ENCODE measurements around the gene FGD6.

DNA sequence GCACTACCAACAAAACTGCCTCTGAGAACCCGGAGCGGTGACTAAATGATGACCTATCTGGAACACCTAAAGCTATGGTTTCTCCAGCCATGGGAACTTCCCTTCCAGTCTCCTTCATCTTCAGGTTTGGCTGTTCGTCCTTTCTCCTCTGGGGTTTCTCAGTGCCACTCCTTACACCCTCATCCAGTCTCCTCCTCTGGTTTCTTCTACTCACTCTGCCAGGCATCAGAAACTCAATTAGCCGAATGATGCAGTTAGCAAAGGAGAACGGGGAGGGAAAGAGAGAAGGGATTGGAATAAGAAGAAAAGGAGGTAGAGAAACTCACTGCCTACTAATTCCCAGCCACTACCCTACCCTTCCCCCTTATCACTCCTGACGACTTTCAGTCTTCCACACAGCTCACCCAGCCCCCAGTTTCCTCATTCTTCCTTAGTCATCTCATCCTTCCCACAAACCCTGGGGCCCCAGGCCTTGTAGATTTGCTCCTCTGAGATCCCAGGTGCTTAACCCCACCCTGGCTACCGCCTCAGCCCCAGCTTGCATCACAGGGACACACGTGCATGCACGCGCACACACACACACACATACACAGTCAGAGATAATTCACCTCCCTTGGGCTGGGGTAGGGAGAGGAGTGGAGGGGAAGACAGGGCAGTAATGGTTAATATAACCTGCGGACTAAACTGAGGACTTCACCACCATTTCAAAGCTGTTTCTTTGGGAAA, 13.0 kb downstream of the FGD6 start:
- TF ChIP-seq, protein P1, sequence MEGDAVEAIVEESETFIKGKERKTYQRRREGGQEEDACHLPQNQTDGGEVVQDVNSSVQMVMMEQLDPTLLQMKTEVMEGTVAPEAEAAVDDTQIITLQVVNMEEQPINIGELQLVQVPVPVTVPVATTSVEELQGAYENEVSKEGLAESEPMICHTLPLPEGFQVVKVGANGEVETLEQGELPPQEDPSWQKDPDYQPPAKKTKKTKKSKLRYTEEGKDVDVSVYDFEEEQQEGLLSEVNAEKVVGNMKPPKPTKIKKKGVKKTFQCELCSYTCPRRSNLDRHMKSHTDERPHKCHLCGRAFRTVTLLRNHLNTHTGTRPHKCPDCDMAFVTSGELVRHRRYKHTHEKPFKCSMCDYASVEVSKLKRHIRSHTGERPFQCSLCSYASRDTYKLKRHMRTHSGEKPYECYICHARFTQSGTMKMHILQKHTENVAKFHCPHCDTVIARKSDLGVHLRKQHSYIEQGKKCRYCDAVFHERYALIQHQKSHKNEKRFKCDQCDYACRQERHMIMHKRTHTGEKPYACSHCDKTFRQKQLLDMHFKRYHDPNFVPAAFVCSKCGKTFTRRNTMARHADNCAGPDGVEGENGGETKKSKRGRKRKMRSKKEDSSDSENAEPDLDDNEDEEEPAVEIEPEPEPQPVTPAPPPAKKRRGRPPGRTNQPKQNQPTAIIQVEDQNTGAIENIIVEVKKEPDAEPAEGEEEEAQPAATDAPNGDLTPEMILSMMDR (IDR thresholded peaks at IDR 0.05): no peak
- TF ChIP-seq POLR2A (IDR thresholded peaks at IDR 0.05): no peak
